Ascending aorta (tissue), 2 donors: Measurements from ENCODE around the gene ZEB2. TPM values are rescaled to one million over a fixed set of nuclear protein-coding genes. Genes with fewer than 3 reads are reported as not detected.
A peak's percentile ranks its signal among the peaks of the same experiment; 100 is the strongest.

Source experiments
- DNase-seq, 2 donors: peaks; one replicate each; pipeline ENCODE4 v3.0.0-alpha.2; 2019; ENCODE audit warnings: low spot score in 2 of 2
- H3K27ac ChIP-seq, 2 donors: fragments of 200-600 bp; sonication (generic); one replicate each; pipeline ENCODE4 v1.5.1; 2016 to 2017; ENCODE audit warnings: mild to moderate bottlenecking in 1 of 2
- H3K27me3 ChIP-seq: fragments of 200-600 bp; sonication (generic); one replicate; pipeline ENCODE4 v1.5.1; 2017
- H3K36me3 ChIP-seq, 2 donors: fragments of 200-600 bp; sonication (generic); one replicate each; pipeline ENCODE4 v1.5.1; 2016
- H3K4me1 ChIP-seq, 2 donors: fragments of 200-600 bp; sonication (generic); one replicate each; pipeline ENCODE4 v1.5.1; 2016 to 2017; ENCODE audit warnings: mild to moderate bottlenecking in 1 of 2
- H3K4me3 ChIP-seq, 2 donors: fragments of 200-600 bp; sonication (generic); one replicate each; pipeline ENCODE4 v1.5.1; 2016 to 2017; ENCODE audit warnings: mild to moderate bottlenecking in 1 of 2
- H3K9me3 ChIP-seq, 2 donors: fragments of 200-600 bp; sonication (generic); one replicate each; pipeline ENCODE4 v1.5.1; 2016
- intact Hi-C: fragments of 100-400 bp; cut with DNase I; formaldehyde crosslinking; loops from one replicate; pipeline ENCODE4 v1.15.1; 2023
- total RNA-seq: library from RNA; depleted of rRNA; stranded (reverse); fragments of >200 nt; gene quantifications from one replicate; pipeline ENCODE4 v1.1.0, GENCODE V29; 2016
- TF ChIP-seq, protein P1 (sequence below), 3 experiments: fragments of 200-600 bp in 2 of 3; fragments of 450-650 bp in 1 of 3; sonication (generic) in 2 of 3; IDR thresholded peaks; one replicate each; pipeline ENCODE4 v1.5.1; 2016 to 2019; ENCODE audit warnings: antibody characterized with exemption in 3 of 3, mild to moderate bottlenecking in 1 of 3, moderate library complexity in 1 of 3

Gene ZEB2
- total RNA-seq, 1 donor from 2014 or later: 74.6 TPM

- Histone ChIP-seq H3K27me3 (no peaks in the 10 kb centered on the region), H3K4me3 (no peak overlapping the region), H3K27ac (peak overlapping the region; percentile 55 to 68), H3K4me1 (peaks cover 3 to 10% of the 10 kb centered on the region in 2 donors), H3K36me3 (no peaks in the 10 kb centered on the region), H3K9me3 (no peaks in the 10 kb centered on the region)
- DNase-seq: no peak
- intact Hi-C loops: loop anchor here (5.0 kb wide), 1 partner anchor 38 kb away; no protein-coding TSS in a partner anchor
- TF ChIP-seq, protein P1, sequence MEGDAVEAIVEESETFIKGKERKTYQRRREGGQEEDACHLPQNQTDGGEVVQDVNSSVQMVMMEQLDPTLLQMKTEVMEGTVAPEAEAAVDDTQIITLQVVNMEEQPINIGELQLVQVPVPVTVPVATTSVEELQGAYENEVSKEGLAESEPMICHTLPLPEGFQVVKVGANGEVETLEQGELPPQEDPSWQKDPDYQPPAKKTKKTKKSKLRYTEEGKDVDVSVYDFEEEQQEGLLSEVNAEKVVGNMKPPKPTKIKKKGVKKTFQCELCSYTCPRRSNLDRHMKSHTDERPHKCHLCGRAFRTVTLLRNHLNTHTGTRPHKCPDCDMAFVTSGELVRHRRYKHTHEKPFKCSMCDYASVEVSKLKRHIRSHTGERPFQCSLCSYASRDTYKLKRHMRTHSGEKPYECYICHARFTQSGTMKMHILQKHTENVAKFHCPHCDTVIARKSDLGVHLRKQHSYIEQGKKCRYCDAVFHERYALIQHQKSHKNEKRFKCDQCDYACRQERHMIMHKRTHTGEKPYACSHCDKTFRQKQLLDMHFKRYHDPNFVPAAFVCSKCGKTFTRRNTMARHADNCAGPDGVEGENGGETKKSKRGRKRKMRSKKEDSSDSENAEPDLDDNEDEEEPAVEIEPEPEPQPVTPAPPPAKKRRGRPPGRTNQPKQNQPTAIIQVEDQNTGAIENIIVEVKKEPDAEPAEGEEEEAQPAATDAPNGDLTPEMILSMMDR (IDR thresholded peaks at IDR 0.05): no peak
These were observed 170.2 kb downstream of the ZEB2 start for GRCh38 chr2:144349674-144350073.

DNA sequence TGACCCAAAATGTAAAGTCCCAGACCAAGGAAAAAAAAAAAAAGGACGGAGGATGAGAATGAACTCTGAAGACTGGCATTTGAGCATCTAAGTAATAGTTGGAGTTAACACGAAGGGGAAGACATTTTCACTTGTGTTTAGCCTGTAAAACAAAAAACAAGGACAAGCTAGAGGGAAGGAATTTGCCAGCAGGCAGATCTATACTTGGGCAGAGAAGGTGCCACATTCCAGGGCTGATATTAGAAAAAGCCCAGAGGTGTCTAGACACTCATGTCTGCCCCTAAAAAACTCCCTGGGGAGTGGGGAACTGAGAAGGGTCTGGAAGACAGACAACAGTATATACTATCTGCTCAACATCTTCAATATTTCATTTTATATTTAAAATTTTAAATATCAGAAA, 171.1 kb downstream of the ZEB2 start:
- Histone ChIP-seq H3K4me1 (peaks cover 3 to 10% of the 10 kb centered on the region in 2 donors), H3K4me3 (no peak overlapping the region), H3K27ac (no peak overlapping the region), H3K9me3 (no peaks in the 10 kb centered on the region), H3K36me3 (no peaks in the 10 kb centered on the region), H3K27me3 (no peaks in the 10 kb centered on the region)
- no peak for DNase-seq
- intact Hi-C loops: no loop called here
- TF ChIP-seq, protein P1 (IDR thresholded peaks at IDR 0.05): no peak

DNA sequence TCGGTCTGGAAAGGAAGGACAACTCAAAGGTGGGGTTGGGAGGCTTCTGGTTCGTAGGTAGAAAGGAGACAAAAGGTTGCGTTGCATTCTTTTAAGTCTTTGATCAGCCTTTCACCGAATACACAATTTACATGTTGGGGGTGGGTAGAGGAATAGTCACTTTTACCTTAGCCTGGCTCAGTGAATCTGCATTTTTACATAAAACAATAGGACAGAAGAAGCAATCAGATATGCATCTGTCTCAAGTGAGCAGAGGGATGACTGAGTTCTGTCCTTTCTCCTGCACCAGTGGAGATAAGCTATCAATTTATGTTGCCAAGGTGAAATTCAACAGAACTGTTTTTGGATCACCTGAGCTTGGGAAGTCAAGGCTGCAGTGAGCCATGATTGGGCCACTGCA, 173.7 kb downstream of the ZEB2 start:
- H3K4me1 ChIP-seq: peaks cover 3 to 10% of the 10 kb centered on the region in 2 donors
- no peak overlapping the region for H3K27ac ChIP-seq
- intact Hi-C loops: no loop called here
- no peaks in the 10 kb centered on the region for H3K9me3 ChIP-seq
- no peak overlapping the region for H3K4me3 ChIP-seq
- H3K27me3 ChIP-seq: no peaks in the 10 kb centered on the region
- TF ChIP-seq, protein P1 (IDR thresholded peaks at IDR 0.05): no peak
- H3K36me3 ChIP-seq: no peaks in the 10 kb centered on the region
- no peak for DNase-seq

- TF ChIP-seq, protein P1 (IDR thresholded peaks at IDR 0.05): no peak
- no peak for DNase-seq
- intact Hi-C loops: no loop called here
- Histone ChIP-seq H3K27me3 (no peaks in the 10 kb centered on the region), H3K4me1 (no peaks in the 10 kb centered on the region), H3K36me3 (no peaks in the 10 kb centered on the region), H3K4me3 (no peak overlapping the region), H3K9me3 (no peaks in the 10 kb centered on the region), H3K27ac (no peak overlapping the region)
These were observed 176.8 kb downstream of the ZEB2 start for GRCh38 chr2:144343145-144343544.

GRCh38 chr2:144341538-144341937, 178.4 kb downstream of the ZEB2 start:
- H3K27ac ChIP-seq: no peak overlapping the region
- H3K27me3 ChIP-seq: no peaks in the 10 kb centered on the region
- intact Hi-C loops: no loop called here
- TF ChIP-seq, protein P1 (IDR thresholded peaks at IDR 0.05): no peak
- no peaks in the 10 kb centered on the region for H3K4me1 ChIP-seq
- no peak overlapping the region for H3K4me3 ChIP-seq
- DNase-seq: no peak
- H3K9me3 ChIP-seq: no peaks in the 10 kb centered on the region
- no peaks in the 10 kb centered on the region for H3K36me3 ChIP-seq

DNA sequence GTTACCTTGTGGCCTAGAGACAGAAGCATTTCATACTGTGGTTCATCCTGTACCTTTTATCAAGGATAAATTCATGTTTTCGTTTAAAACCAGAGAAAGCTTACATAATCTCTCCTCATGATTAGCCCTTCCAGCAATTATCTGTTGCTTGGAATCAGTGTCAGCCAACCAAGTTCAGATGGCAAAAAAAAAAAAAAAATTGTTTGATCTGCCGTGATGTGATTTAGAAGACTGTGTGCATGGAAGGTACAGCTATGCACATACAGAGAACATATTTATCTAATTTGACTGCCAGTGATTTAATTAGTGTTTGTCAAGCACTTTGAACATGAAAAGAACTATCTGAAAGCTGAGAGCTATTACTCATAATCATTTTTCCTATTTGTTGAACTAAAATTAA, 180.9 kb downstream of the ZEB2 start:
- Histone ChIP-seq H3K9me3 (no peaks in the 10 kb centered on the region), H3K27ac (no peak overlapping the region)
- intact Hi-C loops: loop anchor here (10.0 kb wide), 2 partner anchors 266 to 596 kb away; no protein-coding TSS in a partner anchor

More for the DNA sequence above, 180.9 kb downstream of the ZEB2 start:
- Histone ChIP-seq H3K4me3 (no peak overlapping the region), H3K36me3 (no peaks in the 10 kb centered on the region), H3K27me3 (no peaks in the 10 kb centered on the region), H3K4me1 (no peaks in the 10 kb centered on the region)
- no peak for DNase-seq
- TF ChIP-seq, protein P1 (IDR thresholded peaks at IDR 0.05): no peak
